GM12878 (cell line): ENCODE results near the gene LCMT1. TPM values are rescaled to one million over a fixed set of nuclear protein-coding genes. Genes with fewer than 3 reads are reported as not detected.

Source experiments
- ATAC-seq: fragments of 200-7000 bp; cut with Tn5 transposase; 3 replicates; pipeline ENCODE4 v1.9.1; 2020; ENCODE audit warnings: mild to moderate bottlenecking, moderate library complexity
- BruUV-seq: library from RNA; stranded (reverse); fragments of 400-500 nt; replicated peaks from 2 replicates; lab custom pipeline; 2021; lab: Mats Ljungman, UMichigan
- CTCF ChIA-PET: fragments of 300-600 bp; sonication (Branson Sonifier 250); formaldehyde crosslinking; extraction: SDS; loops from one replicate; lab custom pipeline; 2021; ENCODE audit warnings: inconsistent platforms; lab: Yijun Ruan, JAX
- POLR2A ChIA-PET: fragments of 350-600 bp; formaldehyde crosslinking; extraction: SDS; loops from one replicate; lab custom pipeline; 2021; ENCODE audit warnings: inconsistent platforms; lab: Charles Lee
- RAD21 ChIA-PET: fragments of 300-600 bp; sonication (Branson Sonifier 250); formaldehyde crosslinking; loops from one replicate; lab custom pipeline; 2023; ENCODE audit warnings: antibody characterized with exemption; ENCODE audit not compliant: unreplicated experiment; lab: Charles Lee
- SMC1A ChIA-PET: fragments of 300-600 bp; sonication (Branson Sonifier 250); formaldehyde crosslinking; loops from one replicate; lab custom pipeline; 2023; ENCODE audit not compliant: unreplicated experiment, uncharacterized antibody; lab: Charles Lee
- DNase-seq: peaks from one replicate; pipeline ENCODE4 v3.0.0-alpha.2; 2011; ENCODE audit warnings: low read depth, low spot score
- FAIRE-seq: peaks from 3 replicates; lab custom pipeline; 2011; peaks lifted over from hg19 to GRCh38; lab: Jason Lieb, UNC
- H2AFZ ChIP-seq: 2 replicates; pipeline ENCODE4 v1.6.0; 2011; ENCODE audit warnings: low read depth, low read length, control low read depth; ENCODE audit not compliant: control insufficient read depth
- H3K27ac ChIP-seq: 2 replicates; pipeline ENCODE4 v1.5.1; 2011; ENCODE audit warnings: control low read depth; ENCODE audit not compliant: control insufficient read depth, insufficient read depth
- H3K27me3 ChIP-seq, 2 experiments: replicated peaks in 1 of 2; 2 replicates each; pipeline versions ENCODE4 v1.6.0 to v1.6.1; 2011; ENCODE audit warnings: low read length in 1 of 2; ENCODE audit not compliant: control insufficient read depth in 2 of 2, insufficient read depth in 2 of 2
- H3K36me3 ChIP-seq, 2 experiments: 2 replicates each; pipeline ENCODE4 v1.5.1; 2011; ENCODE audit warnings: low read length in 1 of 2; ENCODE audit not compliant: control insufficient read depth in 2 of 2, insufficient read depth in 2 of 2
- H3K4me1 ChIP-seq: 2 replicates; pipeline ENCODE4 v1.6.1; 2011; ENCODE audit warnings: mild to moderate bottlenecking, low read length, moderate library complexity, mixed read lengths; ENCODE audit not compliant: control insufficient read depth, insufficient read depth
- H3K4me2 ChIP-seq: 2 replicates; pipeline ENCODE4 v1.6.0; 2011; ENCODE audit warnings: control low read depth; ENCODE audit not compliant: control insufficient read depth, insufficient read depth
- H3K4me3 ChIP-seq: fragments of 200-600 bp; sonication (generic); 2 replicates; pipeline ENCODE4 v1.5.1; 2016
- H3K79me2 ChIP-seq: 2 replicates; pipeline ENCODE4 v1.6.0; 2011; ENCODE audit warnings: low read length; ENCODE audit not compliant: control insufficient read depth, insufficient read depth
- H3K9ac ChIP-seq: 2 replicates; pipeline ENCODE4 v1.8.0; 2011; ENCODE audit warnings: low read length, control low read depth, mixed read lengths; ENCODE audit not compliant: control insufficient read depth, insufficient read depth
- H3K9me3 ChIP-seq: replicated peaks from 3 replicates; pipeline ENCODE4 v1.5.1; 2011; ENCODE audit warnings: mild to moderate bottlenecking, low read length; ENCODE audit not compliant: control insufficient read depth, insufficient read depth
- H4K20me1 ChIP-seq: 2 replicates; pipeline ENCODE4 v1.6.0; 2011; ENCODE audit not compliant: control insufficient read depth, insufficient read depth
- BCLAF1 ChIP-seq: fragments of 450-650 bp; IDR thresholded peaks from 2 replicates; pipeline ENCODE4 v1.6.1; 2017; ENCODE audit warnings: antibody characterized with exemption, mild to moderate bottlenecking, moderate library complexity
- CEBPB ChIP-seq, 2 experiments: fragments of 150-350 bp in 1 of 2; IDR thresholded peaks; 2 replicates each; pipeline ENCODE4 v1.6.1; 2012 to 2014; ENCODE audit warnings: low read depth in 2 of 2, low read length in 2 of 2, borderline replicate concordance in 1 of 2, inconsistent platforms in 1 of 2
- CHD4 ChIP-seq: fragments of 200-600 bp; sonication (generic); IDR thresholded peaks from 2 replicates; pipeline ENCODE4 v1.6.1; 2016; ENCODE audit warnings: mild to moderate bottlenecking
- ELK1 ChIP-seq: IDR thresholded peaks from 2 replicates; pipeline ENCODE4 v1.6.1; 2012; ENCODE audit warnings: low read depth, low read length, improper control_type of control experiment
- EZH2 ChIP-seq: IDR thresholded peaks from 2 replicates; pipeline ENCODE4 v1.6.1; 2012; ENCODE audit warnings: low read depth, mild to moderate bottlenecking, control low read depth, inconsistent platforms, low read length, borderline replicate concordance; ENCODE audit not compliant: control insufficient read depth
- FOXK2 ChIP-seq: fragments of 450-650 bp; IDR thresholded peaks from 2 replicates; pipeline ENCODE4 v1.6.1; 2017; ENCODE audit warnings: mild to moderate bottlenecking, moderate library complexity
- KLF5 ChIP-seq: fragments of 450-650 bp; IDR thresholded peaks from 2 replicates; pipeline ENCODE4 v1.6.1; 2014; ENCODE audit warnings: mild to moderate bottlenecking; ENCODE audit not compliant: partially characterized antibody
- NFYB ChIP-seq: IDR thresholded peaks from 2 replicates; pipeline ENCODE4 v1.6.1; 2011; ENCODE audit warnings: low read depth, mild to moderate bottlenecking, low read length, improper control_type of control experiment, moderate library complexity; ENCODE audit not compliant: insufficient read depth
- PML ChIP-seq: IDR thresholded peaks from 2 replicates; pipeline ENCODE4 v1.6.1; 2012; ENCODE audit warnings: low read length, inconsistent platforms
- SIX5 ChIP-seq: IDR thresholded peaks from 2 replicates; pipeline ENCODE4 v1.6.1; 2011; ENCODE audit warnings: mild to moderate bottlenecking, low read depth, low read length, moderate library complexity; ENCODE audit not compliant: severe bottlenecking
- SKIL ChIP-seq: fragments of 450-650 bp; IDR thresholded peaks from 2 replicates; pipeline ENCODE4 v1.6.1; 2017; ENCODE audit warnings: mild to moderate bottlenecking, low read depth, inconsistent platforms; ENCODE audit not compliant: poor library complexity, severe bottlenecking
- SMARCA5 ChIP-seq: fragments of 450-650 bp; IDR thresholded peaks from 2 replicates; pipeline ENCODE4 v1.6.1; 2017; ENCODE audit warnings: mild to moderate bottlenecking
- SP1 ChIP-seq: IDR thresholded peaks from one replicate; pipeline ENCODE4 v1.6.1; 2011; ENCODE audit warnings: low read depth, low read length
- STAT1 ChIP-seq: fragments of 450-650 bp; conservative IDR thresholded peaks from 2 replicates; pipeline ENCODE4 v1.6.1; 2014; ENCODE audit warnings: antibody characterized with exemption, mild to moderate bottlenecking
- TCF3 ChIP-seq: IDR thresholded peaks from 2 replicates; pipeline ENCODE4 v1.6.1; 2012; ENCODE audit warnings: low read depth, mild to moderate bottlenecking, low read length, borderline replicate concordance; ENCODE audit not compliant: insufficient read depth
- ZNF24 ChIP-seq: fragments of 450-650 bp; IDR thresholded peaks from 2 replicates; pipeline ENCODE4 v1.6.1; 2017; ENCODE audit warnings: antibody characterized with exemption, mild to moderate bottlenecking
- WGBS: methylation state at CpG from one replicate; pipeline ENCODE4 v1.1.6; 2016; ENCODE audit warnings: low lambda C conversion rate; ENCODE audit not compliant: insufficient replicate concordance, insufficient coverage; ENCODE audit errors: missing lambda C conversion rate; 5-methylcytosine and 5-hydroxymethylcytosine counted together
- in situ Hi-C: fragments of 300-500 bp; cut with MboI; formaldehyde crosslinking; loops from 9 replicates; pipeline ENCODE4 v1.14.3; 2018; ENCODE audit warnings: mixed read lengths
- intact Hi-C: fragments of 100-400 bp; cut with micrococcal nuclease; formaldehyde crosslinking; loops from one replicate; pipeline ENCODE4 v1.14.2; 2022; ENCODE audit not compliant: unreplicated experiment
- polyA plus RNA-seq, 11 experiments: library from polyadenylated mRNA; depleted of rRNA in 4 of 11; unstranded in 6 of 11; stranded (reverse) in 5 of 11; fragments of >200 nt; fragmentation: Nextera tagmentation in 4 of 11; fragmentation: Illumina TruSeq in 1 of 11; extraction: Ambion mirVana in 4 of 11; extraction: Trizol in 1 of 11; gene quantifications; 1 replicate in 1 of 11; 2 replicates in 10 of 11; pipeline versions ENCODE4 v1.2.1 to v1.2.3, GENCODE V29; 2011 to 2016; ENCODE audit warnings: inconsistent platforms in 2 of 11, missing spikeins in 2 of 11, low read depth in 1 of 11
- total RNA-seq, 4 experiments: library from RNA; depleted of rRNA in 3 of 4; stranded (reverse); fragments of >200 nt in 3 of 4; fragmentation: Illumina TruSeq in 1 of 4; extraction: Trizol in 1 of 4; gene quantifications; 2 replicates each; pipeline versions ENCODE4 v1.2.1 to v1.2.3, GENCODE V29; 2013 to 2021

The LCMT1 gene
- total and polyA plus RNA-seq, 10 of the 15 experiments (the other 5 are each of a cell fraction or from before 2014, with no cell fraction given): 19.7 to 51.2 (median 32.6) TPM

GRCh38 chr16:25148568-25149215 lies 37.1 kb downstream of the LCMT1 start (continued):
- TF ChIP-seq BCLAF1 (no peak), PML (no peak), CHD4 (no peak), FOXK2 (no peak), SMARCA5 (no peak), KLF5 (no peak)

GRCh38 chr16:25151996-25152395 lies 40.5 kb downstream of the LCMT1 start:
- no peaks in the 10 kb centered on the region for H3K27me3 ChIP-seq
- H2AFZ ChIP-seq: no peak overlapping the region
- in situ Hi-C loops (no loop called here), intact Hi-C loops (no loop called here)
- H3K36me3 ChIP-seq: peaks cover 2 to 4% of the 10 kb centered on the region in 2 experiments; a peak in 2 of 4 replicates
- 89% methylated on average over 3 of the region's 3 CpGs for WGBS
- no peaks in the 10 kb centered on the region for H3K4me1 ChIP-seq
- no peak overlapping the region for H3K27ac ChIP-seq
- ChIA-PET RAD21 (no interaction called here), POLR2A (no interaction called here)
- no peak overlapping the region for H3K9ac ChIP-seq
- ATAC-seq (no peak), FAIRE-seq (no peak)
- no peaks in the 10 kb centered on the region for H3K79me2 ChIP-seq
- H3K9me3 ChIP-seq: no peaks in the 10 kb centered on the region
- H3K4me3 ChIP-seq: no peak overlapping the region
- H3K4me2 ChIP-seq: no peak overlapping the region
- no peaks in the 10 kb centered on the region for H4K20me1 ChIP-seq
- TF ChIP-seq SP1: no peak
- no peak for TF ChIP-seq ZNF24
- no peak for TF ChIP-seq TCF3
- no peak for TF ChIP-seq STAT1
- no peak for TF ChIP-seq SKIL
- no peak for TF ChIP-seq SIX5
- TF ChIP-seq ELK1: no peak
- TF ChIP-seq CEBPB (IDR thresholded peaks at IDR 0.05; ENCODE audit: borderline replicate concordance in 1 of 2, low read depth in 2 of 2, low read length in 2 of 2): no peak
- no peak for TF ChIP-seq NFYB
- no peak for TF ChIP-seq EZH2
- TF ChIP-seq, all 136 proteins: peak for 0
- ChIA-PET SMC1A (interaction anchor here (1.0 to 1.2 kb wide), 2 partner anchors 12 to 100 kb away, joined by 3 read pairs; no protein-coding TSS in a partner anchor), CTCF (interaction anchor here (0.7 to 1.2 kb wide), 3 partner anchors 9 to 1958 kb away, joined by 3 to 4 read pairs (median 3); no protein-coding TSS in a partner anchor)
- DNase-seq: no peak
- no TSS peak for BruUV-seq
